GM10266 (cell line): ENCODE data around the gene MXRA5.
"Not testable (repeated sequence)": the region's sequence is repeated elsewhere in the genome, so short reads cannot be mapped to it uniquely, and the experiment has no call there.

Experiments
- DNase-seq: peaks from one replicate; pipeline ENCODE4 v3.0.0; 2012; ENCODE audit errors: extremely low spot score
- TF ChIP-seq, protein P1 (sequence below): IDR thresholded peaks from 2 replicates; pipeline ENCODE4 v1.5.1; 2012; ENCODE audit warnings: mild to moderate bottlenecking, low read depth; ENCODE audit not compliant: control insufficient read depth, insufficient read depth; ENCODE audit errors: missing control alignments

MXRA5 gene

DNA sequence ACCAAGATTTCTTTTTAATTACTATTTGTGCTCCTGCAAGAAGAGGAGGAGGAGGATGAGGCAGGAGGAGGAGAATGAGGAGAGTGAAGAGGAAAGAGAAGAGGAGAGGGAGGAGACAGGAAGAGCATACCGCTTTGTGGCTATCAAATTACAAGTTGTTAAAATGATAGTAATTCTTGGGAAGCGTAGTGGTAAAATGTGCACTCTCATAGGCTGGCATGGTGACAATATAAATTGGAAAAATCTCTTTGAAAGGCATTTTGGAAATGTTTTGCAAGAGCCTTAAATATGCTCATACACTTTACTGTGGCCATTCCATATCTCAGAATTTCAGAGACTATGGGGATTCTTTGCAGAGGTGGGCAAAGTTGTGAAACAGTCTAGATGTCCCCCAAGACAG, 53.2 kb downstream of the MXRA5 start:
- TF ChIP-seq, protein P1, sequence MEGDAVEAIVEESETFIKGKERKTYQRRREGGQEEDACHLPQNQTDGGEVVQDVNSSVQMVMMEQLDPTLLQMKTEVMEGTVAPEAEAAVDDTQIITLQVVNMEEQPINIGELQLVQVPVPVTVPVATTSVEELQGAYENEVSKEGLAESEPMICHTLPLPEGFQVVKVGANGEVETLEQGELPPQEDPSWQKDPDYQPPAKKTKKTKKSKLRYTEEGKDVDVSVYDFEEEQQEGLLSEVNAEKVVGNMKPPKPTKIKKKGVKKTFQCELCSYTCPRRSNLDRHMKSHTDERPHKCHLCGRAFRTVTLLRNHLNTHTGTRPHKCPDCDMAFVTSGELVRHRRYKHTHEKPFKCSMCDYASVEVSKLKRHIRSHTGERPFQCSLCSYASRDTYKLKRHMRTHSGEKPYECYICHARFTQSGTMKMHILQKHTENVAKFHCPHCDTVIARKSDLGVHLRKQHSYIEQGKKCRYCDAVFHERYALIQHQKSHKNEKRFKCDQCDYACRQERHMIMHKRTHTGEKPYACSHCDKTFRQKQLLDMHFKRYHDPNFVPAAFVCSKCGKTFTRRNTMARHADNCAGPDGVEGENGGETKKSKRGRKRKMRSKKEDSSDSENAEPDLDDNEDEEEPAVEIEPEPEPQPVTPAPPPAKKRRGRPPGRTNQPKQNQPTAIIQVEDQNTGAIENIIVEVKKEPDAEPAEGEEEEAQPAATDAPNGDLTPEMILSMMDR: no peak
- DNase-seq: no peak

DNA sequence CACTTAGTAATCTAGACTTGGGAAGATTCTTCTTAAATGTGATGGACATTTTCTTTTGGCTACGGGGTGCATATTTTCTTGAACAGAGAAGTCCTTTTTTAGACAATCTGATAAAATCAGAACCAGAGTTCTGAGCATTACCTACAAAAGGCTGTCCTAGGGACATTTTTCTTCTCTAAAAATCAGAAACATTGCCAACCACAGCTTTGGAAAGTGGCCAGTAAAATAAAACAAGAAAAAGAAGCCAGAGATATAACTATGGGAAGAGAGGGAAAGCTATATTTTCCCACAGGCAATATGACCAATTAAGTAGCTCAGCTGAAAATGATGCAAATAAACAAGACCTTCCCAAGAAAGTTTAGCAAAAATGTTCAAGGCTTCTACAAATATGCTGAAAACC, 55.9 kb downstream of the MXRA5 start:
- no peak for DNase-seq
- TF ChIP-seq, protein P1: no peak

DNA sequence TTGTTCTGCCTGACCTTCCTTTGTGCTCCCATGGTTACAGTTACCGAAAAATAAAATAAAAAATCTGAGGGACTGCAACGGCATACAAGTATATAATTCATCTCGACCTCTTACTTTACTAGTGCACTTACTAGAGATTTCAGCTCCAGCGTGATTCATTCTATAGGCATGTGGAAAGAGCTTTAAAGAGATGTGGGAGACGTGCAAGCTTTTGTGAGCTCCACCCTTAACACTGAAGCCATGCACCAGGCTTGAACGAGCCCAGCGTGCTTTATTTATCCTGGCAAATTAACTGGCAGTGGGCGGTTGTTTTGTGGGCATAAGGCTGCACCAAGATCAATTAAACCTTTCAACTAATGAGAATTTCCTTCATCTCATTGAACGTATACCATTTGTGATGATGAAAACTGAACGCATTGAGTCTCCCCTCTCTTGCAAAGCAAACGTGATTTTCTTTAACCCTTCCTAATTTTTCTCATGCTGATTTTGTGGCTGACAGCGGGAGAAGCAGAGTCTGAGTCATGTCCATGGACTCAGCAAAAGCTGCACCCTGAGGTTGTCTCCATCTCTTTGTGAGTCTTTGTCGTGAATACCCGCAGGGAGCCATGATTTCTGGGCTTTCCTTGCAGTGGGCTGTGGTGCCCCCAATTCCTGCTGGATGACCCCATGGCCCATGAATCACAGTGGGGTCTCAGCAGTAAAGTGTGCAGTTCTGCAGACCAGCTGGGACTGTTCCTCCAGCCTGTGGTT, 60.1 kb downstream of the MXRA5 start:
- DNase-seq: no peak
- TF ChIP-seq, protein P1: no peak

DNA sequence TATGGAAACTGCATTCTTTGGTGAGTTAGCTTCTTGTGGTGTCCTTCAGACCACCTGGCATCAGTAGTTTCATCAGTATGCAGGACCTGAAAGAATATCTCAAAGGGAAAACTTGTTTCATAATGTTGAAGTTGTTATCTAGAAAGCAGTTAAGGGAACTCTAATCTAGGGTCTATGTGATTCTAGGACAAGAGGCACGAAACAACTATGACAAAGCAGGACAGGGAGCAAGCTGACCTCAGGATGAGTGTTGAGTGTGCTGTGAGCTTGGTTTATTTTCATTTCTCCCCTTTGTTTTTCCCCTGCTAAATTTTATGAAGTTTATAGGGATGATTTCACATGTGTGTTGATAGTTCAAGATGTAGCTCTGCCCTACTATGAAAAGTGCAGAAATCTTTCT, 65.7 kb downstream of the MXRA5 start:
- TF ChIP-seq, protein P1: no peak
- DNase-seq: no peak

DNA sequence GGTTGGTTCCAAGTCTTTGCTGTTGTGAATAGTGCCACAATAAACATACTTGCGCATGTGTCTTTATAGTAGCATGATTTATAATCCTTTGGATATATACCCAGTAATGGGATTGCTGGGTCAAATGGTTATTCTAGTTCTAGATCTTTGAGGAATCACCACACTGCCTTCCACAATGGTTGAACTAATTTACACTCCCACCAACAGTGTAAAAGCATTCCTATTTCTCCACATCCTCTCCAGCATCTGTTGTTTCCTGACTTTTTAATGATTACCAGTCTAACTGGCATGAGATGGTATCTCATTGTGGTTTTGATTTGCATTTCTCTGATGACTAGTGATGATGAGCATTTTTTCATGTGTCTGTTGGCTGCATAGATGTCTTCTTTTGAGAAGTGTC, 72.8 kb downstream of the MXRA5 start:
- DNase-seq: not testable (repeated sequence)

DNA sequence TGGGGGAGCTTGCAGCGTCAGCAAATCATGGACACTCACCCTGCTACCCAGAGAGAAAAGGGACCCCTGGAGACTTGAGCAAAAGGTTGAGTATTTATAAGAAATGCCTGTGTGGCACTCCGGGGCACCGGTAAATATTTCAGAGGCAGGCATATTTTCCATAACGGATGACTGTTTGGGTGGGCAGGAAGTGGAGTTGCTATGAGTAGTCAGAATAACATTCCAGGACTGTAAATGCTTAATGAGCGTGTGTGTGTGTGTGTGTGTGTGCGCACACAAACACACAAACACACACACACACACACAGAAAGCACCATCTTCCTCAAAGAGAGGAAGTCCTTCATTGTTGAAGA, 74.6 kb downstream of the MXRA5 start:
- TF ChIP-seq, protein P1: no peak
- DNase-seq: no peak

DNA sequence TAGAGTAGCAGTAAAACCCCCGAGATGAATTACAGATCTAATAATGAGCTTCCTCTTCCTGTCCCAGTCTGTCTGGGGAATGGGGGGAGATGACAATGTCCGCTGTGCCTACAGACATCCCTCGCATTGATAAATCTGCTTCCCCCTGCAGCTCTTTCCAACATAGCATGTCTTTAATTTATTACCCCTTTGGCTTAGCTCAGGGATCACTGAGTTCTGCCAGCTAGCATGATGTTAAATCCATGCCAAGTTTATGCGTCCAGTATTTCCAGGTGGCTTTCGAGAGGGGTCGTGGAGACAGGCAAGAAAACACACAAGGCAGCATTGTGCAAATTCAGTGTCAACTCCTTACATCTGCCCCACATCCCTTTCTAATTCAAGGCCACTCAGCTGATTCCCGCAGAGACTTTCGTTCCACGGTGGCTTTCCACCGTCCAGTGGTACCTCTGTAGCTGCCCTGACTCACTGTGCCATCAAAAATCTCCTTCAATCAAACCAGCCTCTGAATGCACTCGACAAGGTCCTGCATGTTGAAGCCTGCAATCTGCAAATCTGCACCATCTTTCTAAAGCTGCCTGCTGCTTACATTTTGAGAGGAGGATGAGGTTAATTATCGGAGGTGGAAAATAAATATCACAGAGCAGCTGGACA, 75.1 kb downstream of the MXRA5 start:
- no peak for DNase-seq
- TF ChIP-seq, protein P1: no peak
